Muscle of arm (tissue), 12 donors: ENCODE measurements around the gene COL11A2. TPM values are rescaled to one million over a fixed set of nuclear protein-coding genes. Genes with fewer than 3 reads are reported as not detected.
A peak's percentile ranks its signal among the peaks of the same experiment; 100 is the strongest.

Source experiments
- DNase-seq: peaks from one replicate; pipeline ENCODE4 v3.0.0-alpha.2; 2013
- polyA plus RNA-seq, 12 donors: library from polyadenylated mRNA; unstranded; fragments of 120-200 nt; gene quantifications; one replicate each; pipeline ENCODE4 v1.2.1, GENCODE V29; 2013; ENCODE audit not compliant: insufficient read length in 12 of 12

COL11A2 gene
- polyA plus RNA-seq, 12 donors, result 32.4 to 120 (median 49.2) TPM; not detected in 1

DNA sequence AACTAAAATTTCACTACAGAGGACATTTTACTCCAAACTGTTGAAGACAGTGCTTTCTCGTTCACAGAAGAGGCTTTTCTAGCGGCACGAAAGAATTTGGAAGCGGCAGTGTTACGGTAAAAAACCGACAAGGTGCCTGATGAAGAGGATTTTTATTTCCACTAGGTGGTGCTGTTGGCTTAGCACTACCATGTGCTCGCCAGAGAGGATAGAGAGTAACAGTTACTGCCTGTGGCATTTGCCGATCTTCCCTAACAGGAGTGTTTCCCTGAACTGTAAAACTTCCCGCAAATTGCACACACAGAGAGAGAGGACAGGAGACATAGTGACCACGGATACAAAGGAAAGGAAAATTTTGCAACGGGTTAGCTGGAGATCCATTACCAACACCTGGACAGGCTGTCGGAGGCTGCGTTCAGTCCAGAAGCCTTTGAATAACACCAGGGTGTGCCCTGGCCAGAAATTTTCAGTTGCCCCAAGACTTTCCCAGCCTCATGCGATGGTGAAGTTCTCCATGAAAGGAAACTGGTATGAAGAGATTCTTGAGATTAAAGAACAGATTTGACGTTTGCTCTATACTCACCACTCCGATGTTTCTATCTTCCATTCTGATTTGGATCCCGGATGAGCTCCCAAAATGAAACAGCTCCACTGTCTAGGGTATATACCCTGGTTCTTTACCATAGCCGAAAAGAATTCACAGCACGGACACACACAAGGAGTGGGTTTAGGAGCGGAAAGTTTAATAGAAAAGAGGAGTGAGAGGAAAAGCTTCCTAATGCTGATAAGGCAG, 68.3 kb downstream of the COL11A2 start:
- DNase-seq, result no peak

DNA sequence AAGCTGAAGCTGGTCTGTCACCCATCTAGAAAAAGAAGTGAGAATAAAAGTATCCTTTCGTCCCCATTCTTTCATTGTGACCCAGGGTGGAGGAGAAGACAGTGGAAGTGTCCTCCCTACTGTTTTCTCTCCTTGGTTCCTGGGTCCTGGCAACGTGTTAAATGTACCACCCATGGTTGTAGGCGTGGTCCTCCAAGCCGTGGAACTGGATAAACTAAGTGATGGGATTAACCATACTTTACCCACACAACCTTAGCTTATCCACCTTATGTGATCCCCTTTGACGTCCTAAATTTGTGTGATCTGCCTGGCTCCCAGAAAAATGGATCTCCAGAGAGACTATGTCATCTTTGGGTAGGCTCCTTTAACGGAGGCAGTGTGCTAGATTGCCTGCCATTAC, 69.1 kb downstream of the COL11A2 start:
- no peak for DNase-seq

DNA sequence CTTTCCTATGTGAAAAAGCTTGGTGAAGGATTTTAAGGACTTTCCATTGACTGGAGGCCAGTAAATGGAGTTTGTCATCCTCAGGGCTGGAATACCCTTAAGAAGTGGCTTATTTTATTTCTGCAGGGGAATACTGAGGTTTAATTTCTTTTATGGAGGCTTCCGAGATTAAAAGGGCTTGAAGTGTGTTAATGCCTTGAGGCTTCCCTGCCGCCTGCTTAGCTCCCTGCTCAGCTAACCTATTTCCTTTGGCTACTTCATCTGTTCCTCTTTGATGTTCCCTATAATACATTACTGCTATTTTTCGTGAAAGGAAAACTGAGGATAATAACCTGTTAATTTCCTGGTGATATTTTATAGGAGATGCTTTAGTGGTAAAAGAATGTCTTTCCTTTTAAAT, 72.3 kb downstream of the COL11A2 start:
- no peak for DNase-seq

DNA sequence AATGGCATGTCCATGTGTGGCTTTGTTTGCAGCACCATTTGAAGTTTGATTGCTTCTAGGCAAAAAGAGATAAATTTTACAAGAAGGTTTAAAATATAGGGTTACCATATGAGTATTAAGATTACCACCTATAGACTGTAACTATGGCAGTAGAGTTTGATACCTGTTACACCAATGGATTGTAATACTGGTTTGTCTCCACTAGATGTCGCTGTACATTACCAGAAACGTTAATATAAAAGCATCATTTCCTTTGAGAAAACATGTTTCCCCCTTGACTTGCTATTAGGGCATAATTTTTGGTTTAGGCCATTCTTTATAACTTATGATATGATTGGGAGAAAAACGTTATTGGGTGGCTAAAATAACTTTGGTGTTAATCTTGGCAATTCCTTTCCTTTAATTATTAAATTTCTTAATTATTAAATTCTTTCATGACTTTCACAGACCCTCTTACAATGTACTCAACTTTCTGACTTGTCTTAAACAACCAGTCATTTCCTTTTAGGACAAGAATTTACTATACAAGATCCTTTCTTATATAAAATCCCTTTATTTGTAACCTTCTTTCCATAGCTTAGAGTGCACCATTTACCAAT, 73.6 kb downstream of the COL11A2 start:
- peak; percentile 52 for DNase-seq

DNA sequence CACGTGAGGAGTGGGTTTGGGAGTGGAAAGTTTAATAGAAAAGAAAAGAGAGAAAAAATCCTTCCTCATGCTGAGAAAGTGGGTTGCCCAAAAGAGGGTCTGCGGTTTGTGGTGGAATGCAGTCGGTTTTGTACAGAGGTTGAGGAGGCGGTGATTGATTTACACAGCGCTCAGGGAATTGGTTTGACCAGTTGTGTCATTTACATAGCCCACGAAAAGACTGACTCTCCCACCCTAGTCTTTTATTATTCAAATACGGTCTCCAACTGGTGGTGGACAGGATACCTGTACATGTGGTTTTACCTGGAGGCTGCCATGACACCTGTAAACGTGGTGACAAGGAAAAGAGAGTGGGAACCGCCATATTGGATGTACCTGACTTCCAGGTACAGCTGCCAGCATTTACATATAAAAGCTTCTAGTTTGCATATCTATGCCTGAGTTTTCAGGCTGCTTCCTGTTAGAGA, 74.4 kb downstream of the COL11A2 start:
- no peak for DNase-seq

DNA sequence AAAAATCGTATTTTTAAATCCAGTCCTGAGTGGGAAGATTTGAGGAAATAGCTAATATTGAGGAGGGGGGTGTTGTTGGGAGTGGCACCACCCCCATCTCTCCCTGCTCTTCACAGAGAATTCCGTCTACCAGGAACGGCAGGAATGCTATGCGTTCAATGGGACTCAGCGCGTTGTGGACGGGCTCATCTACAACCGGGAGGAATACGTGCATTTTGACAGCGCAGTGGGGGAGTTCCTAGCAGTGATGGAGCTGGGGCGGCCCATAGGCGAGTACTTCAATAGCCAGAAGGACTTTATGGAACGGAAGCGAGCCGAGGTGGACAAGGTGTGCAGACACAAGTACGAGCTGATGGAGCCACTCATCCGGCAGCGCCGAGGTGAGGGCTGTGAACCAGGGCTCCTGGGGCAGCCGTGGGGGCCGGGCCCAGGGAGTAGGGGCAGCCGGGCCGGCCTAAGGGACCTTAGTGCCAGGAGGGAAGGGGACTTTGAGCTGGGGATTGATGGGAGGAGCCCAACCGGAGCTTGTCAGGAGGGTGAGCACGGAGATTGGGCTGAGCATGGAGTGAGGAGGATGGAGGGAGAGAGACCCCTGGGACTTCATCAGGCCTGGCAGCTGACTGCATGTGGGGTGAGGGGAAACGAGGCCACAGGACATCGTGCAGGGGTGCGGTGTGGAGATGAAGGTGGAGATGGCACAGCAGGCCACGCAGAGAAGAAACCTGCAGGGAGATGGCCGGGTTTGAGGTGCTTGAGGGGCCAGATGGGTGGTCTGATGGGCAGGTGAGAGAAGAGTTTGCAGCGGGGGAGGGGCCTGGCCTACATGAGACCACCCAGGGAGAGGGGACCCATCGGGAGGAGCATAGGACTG, 75.2 kb downstream of the COL11A2 start:
- no peak for DNase-seq

DNA sequence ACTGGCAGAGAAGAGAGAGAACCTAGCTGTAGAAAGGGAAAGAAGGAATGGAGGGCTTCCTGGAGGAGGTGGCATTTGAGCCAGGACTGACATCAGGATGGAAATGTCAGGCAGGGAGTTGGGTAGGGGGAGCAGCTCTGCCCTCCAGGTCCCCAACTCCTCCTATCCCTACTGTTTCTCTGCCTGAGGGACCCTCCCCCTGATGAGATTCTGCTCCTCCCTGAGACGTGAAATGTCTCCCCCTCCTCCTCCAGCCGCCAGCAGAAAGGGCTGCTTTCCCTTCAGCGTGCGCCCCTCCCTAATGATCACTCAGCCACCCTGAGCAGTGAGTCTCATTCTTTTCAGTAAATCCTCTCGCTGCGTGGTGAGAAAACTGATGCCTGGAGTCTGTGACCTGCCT, 75.8 kb downstream of the COL11A2 start:
- DNase-seq, result no peak

DNA sequence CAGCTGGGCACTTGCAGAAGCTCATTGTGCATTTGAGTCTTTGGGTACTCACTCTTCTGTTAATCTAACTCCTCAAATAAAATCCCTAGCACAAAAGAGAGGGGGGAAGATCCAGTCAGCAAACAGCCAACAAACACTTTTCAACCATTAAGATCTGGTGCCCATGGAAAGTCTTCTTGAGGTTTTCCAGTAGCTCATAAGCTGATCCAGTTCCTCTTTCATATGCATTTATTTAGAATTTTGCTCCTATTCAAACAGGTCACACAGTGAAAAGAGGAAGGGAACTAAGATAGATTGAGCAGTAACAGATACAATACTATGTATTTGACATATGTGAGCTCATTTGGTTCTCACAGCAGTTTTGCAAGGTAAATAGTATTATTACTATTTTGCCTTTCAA, 77.9 kb downstream of the COL11A2 start:
- DNase-seq, result no peak

DNA sequence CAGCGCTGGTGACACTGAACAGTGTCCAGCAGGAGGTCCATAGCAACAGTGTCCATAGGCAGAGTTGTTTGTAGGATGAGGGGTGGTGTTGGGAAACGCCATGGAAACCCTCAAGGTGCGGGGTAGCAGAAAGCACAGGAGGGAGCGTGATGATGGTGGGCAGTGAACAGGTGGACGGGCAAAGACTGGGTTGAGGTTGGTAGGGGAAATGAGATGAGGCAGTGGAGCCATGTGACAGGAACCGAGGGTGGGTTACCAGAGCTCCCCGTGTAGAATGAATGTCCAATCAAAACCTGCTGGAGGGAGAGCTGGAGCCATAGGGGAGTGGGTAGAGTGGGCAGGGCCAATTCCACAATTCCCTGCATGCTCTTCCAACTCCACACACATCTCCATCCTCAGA, 78.5 kb downstream of the COL11A2 start:
- DNase-seq, result no peak

Other genes with a start within 250 kb of the COL11A2 start
- gene HLA-DMA, start 239.4 kb downstream of the COL11A2 start, polyA plus RNA-seq, result 10 to 100 TPM in 2 of 12 donors, 1 to 10 TPM in 8, not detected in 2; 2.7 to 28.3 (median 5.0) TPM
- gene BRD2, start 223.9 kb downstream of the COL11A2 start, polyA plus RNA-seq, result 100 to 1,000 TPM; 144 to 876 (median 162) TPM
- 1 to 10 TPM in 6 of 12 donors, under 1 TPM in 5, not detected in 1; 0.41 to 8.0 (median 1.6) TPM for gene HLA-DOA, start 182.9 kb downstream of the COL11A2 start, polyA plus RNA-seq
- 10 to 100 TPM in 9 of 12 donors, 1 to 10 TPM in 2, not detected in 1; 7.6 to 44.7 (median 13.9) TPM for gene HLA-DPA1, start 118.8 kb downstream of the COL11A2 start, polyA plus RNA-seq
- 10 to 100 TPM in 2 of 12 donors, 1 to 10 TPM in 9, not detected in 1; 2.9 to 29.8 (median 9.0) TPM for gene HLA-DPB1, start 116.5 kb downstream of the COL11A2 start, polyA plus RNA-seq
- 10 to 100 TPM in 11 of 12 donors, not detected in 1; 33.8 to 70.0 (median 37.7) TPM for gene RXRB, start 8.2 kb upstream of the COL11A2 start, polyA plus RNA-seq
- gene SLC39A7, start 8.4 kb upstream of the COL11A2 start, polyA plus RNA-seq, result 100 to 1,000 TPM in 3 of 12 donors, 10 to 100 TPM in 8, not detected in 1; 62.9 to 117 (median 77.6) TPM
- gene HSD17B8, start 12.2 kb upstream of the COL11A2 start, polyA plus RNA-seq, result 10 to 100 TPM in 5 of 12 donors, 1 to 10 TPM in 6, not detected in 1; 7.8 to 20.2 (median 9.8) TPM
- gene RING1, start 16.0 kb upstream of the COL11A2 start, polyA plus RNA-seq, result 10 to 100 TPM in 11 of 12 donors, not detected in 1; 25.4 to 54.2 (median 29.2) TPM
- 10 to 100 TPM in 11 of 12 donors, not detected in 1; 34.7 to 75.9 (median 45.1) TPM for gene VPS52, start 79.4 kb upstream of the COL11A2 start, polyA plus RNA-seq
- gene RPS18, start 79.6 kb upstream of the COL11A2 start, polyA plus RNA-seq, result 1,000 to 10,000 TPM; 1,205 to 5,224 (median 4,322) TPM
- gene B3GALT4, start 84.7 kb upstream of the COL11A2 start, polyA plus RNA-seq, result 1 to 10 TPM in 10 of 12 donors, not detected in 2; 1.3 to 3.8 (median 2.0) TPM
- 10 to 100 TPM in 11 of 12 donors, not detected in 1; 38.8 to 63.5 (median 56.3) TPM for gene WDR46, start 96.8 kb upstream of the COL11A2 start, polyA plus RNA-seq
- gene PFDN6, start 97.1 kb upstream of the COL11A2 start, polyA plus RNA-seq, result 10 to 100 TPM in 11 of 12 donors, not detected in 1; 35.2 to 61.0 (median 41.7) TPM
- 10 to 100 TPM in 11 of 12 donors, not detected in 1; 43.6 to 81.3 (median 52.1) TPM for gene RGL2, start 106.5 kb upstream of the COL11A2 start, polyA plus RNA-seq
- 10 to 100 TPM in 11 of 12 donors, not detected in 1; 15.5 to 50.7 (median 21.1) TPM for gene TAPBP, start 121.6 kb upstream of the COL11A2 start, polyA plus RNA-seq
- 10 to 100 TPM in 11 of 12 donors, not detected in 1; 10.9 to 35.6 (median 14.3) TPM for gene ZBTB22, start 125.3 kb upstream of the COL11A2 start, polyA plus RNA-seq
- 10 to 100 TPM in 11 of 12 donors, not detected in 1; 26.8 to 51.2 (median 33.1) TPM for gene DAXX, start 130.5 kb upstream of the COL11A2 start, polyA plus RNA-seq
- 10 to 100 TPM in 11 of 12 donors, not detected in 1; 15.2 to 39.0 (median 23.6) TPM for gene KIFC1, start 199.4 kb upstream of the COL11A2 start, polyA plus RNA-seq
- gene PHF1, start 218.5 kb upstream of the COL11A2 start, polyA plus RNA-seq, result 10 to 100 TPM in 11 of 12 donors, not detected in 1; 31.9 to 72.5 (median 46.3) TPM
- gene CUTA, start 225.6 kb upstream of the COL11A2 start, polyA plus RNA-seq, result 100 to 1,000 TPM in 11 of 12 donors, not detected in 1; 106 to 145 (median 118) TPM
- 10 to 100 TPM in 11 of 12 donors, not detected in 1; 12.1 to 41.9 (median 16.6) TPM for gene SYNGAP1, start 227.6 kb upstream of the COL11A2 start, polyA plus RNA-seq